Tibial nerve (tissue), 4 donors: Measurements from ENCODE around the gene KLHL24. TPM values are rescaled to one million over a fixed set of nuclear protein-coding genes. Genes with fewer than 3 reads are reported as not detected.
"Not testable (repeated sequence)": the region's sequence is repeated elsewhere in the genome, so short reads cannot be mapped to it uniquely, and the experiment has no call there.

Experiments used
- DNase-seq, 2 donors: peaks; one replicate each; pipeline ENCODE4 v3.0.0-alpha.2; 2019; ENCODE audit warnings: low spot score in 2 of 2
- H3K27ac ChIP-seq, 4 donors: fragments of 200-600 bp; sonication (generic) in 3 of 4; one replicate each; pipeline ENCODE4 v1.5.1; 2017 to 2019; ENCODE audit warnings: mild to moderate bottlenecking in 1 of 4
- H3K27me3 ChIP-seq, 2 donors: fragments of 200-600 bp; sonication (generic) in 1 of 2; one replicate each; pipeline versions ENCODE4 v1.5.1 to v1.6.0; 2017 to 2019
- H3K36me3 ChIP-seq, 3 donors: fragments of 200-600 bp; sonication (generic); one replicate each; pipeline ENCODE4 v1.5.1; 2018 to 2019
- H3K4me1 ChIP-seq, 4 donors: fragments of 200-600 bp; sonication (generic) in 3 of 4; one replicate each; pipeline ENCODE4 v1.5.1; 2017 to 2019
- H3K4me3 ChIP-seq, 4 donors: fragments of 200-600 bp; sonication (generic) in 3 of 4; one replicate each; pipeline ENCODE4 v1.5.1; 2017 to 2019; ENCODE audit warnings: mild to moderate bottlenecking in 1 of 4, moderate library complexity in 1 of 4
- H3K9me3 ChIP-seq, 4 donors: fragments of 200-600 bp; sonication (generic) in 3 of 4; one replicate each; pipeline ENCODE4 v1.5.1; 2017 to 2019
- CTCF ChIP-seq, 5 experiments: fragments of 200-600 bp in 3 of 5; fragments of 450-650 bp in 2 of 5; sonication (generic) in 3 of 5; IDR thresholded peaks; one replicate each; pipeline ENCODE4 v1.5.1; 2016 to 2019; ENCODE audit warnings: antibody characterized with exemption in 5 of 5, mild to moderate bottlenecking in 3 of 5, moderate library complexity in 2 of 5
- EP300 ChIP-seq, 2 donors: sonication (generic); formaldehyde crosslinking; IDR thresholded peaks; one replicate each; pipeline ENCODE4 v1.6.1; 2017; ENCODE audit warnings: antibody characterized with exemption in 2 of 2, mild to moderate bottlenecking in 1 of 2
- POLR2A ChIP-seq, 2 donors: fragments of 450-650 bp; IDR thresholded peaks; one replicate each; pipeline ENCODE4 v1.6.1; 2017; ENCODE audit warnings: antibody characterized with exemption in 2 of 2, mild to moderate bottlenecking in 2 of 2, moderate library complexity in 2 of 2
- WGBS, 2 donors: methylation state at CpG; one replicate each; pipeline ENCODE4 v1.1.5; 2018; 5-methylcytosine and 5-hydroxymethylcytosine counted together
- total RNA-seq, 4 donors: library from RNA; depleted of rRNA; stranded (reverse); fragments of >200 nt; gene quantifications; one replicate each; pipeline ENCODE4 v1.1.0, GENCODE V29; 2016

Gene KLHL24
- total RNA-seq, 4 donors from 2014 or later: 42.6 to 125 (median 92.5) TPM

- 2 to 3% methylated on average over 9 of the region's 9 CpGs for WGBS, 2 donors
- Histone ChIP-seq H3K27ac (peak overlapping the region; percentile 95 to 98 (median 95)), H3K4me1 (peaks cover 0 to 33% (median 9%) of the 10 kb centered on the region in 4 donors), H3K4me3 (peak overlapping the region; percentile 57 to 99 (median 94)), H3K27me3 (no peaks in the 10 kb centered on the region), H3K36me3 (peaks cover 0 to 4% (median 0%) of the 10 kb centered on the region in 3 donors), H3K9me3 (no peaks in the 10 kb centered on the region)
- peak in 1 of 2 donors; percentile 14 for DNase-seq
- TF ChIP-seq CTCF (IDR thresholded peaks at IDR 0.05) (no peak), EP300 (IDR thresholded peaks at IDR 0.05) (no peak)
Measured at GRCh38 chr3:183698756-183699155, 63.3 kb downstream of the KLHL24 start.

GRCh38 chr3:183699238-183699947 lies 64.0 kb downstream of the KLHL24 start:
- DNase-seq: no peak
- Histone ChIP-seq H3K9me3 (no peaks in the 10 kb centered on the region), H3K27me3 (no peaks in the 10 kb centered on the region), H3K27ac (peak overlapping the region; percentile 95 to 98 (median 95)), H3K4me1 (peaks cover 0 to 33% (median 9%) of the 10 kb centered on the region in 4 donors), H3K4me3 (peak overlapping the region in 3 of 4 donors; percentile 57 to 99 (median 96)), H3K36me3 (peaks cover 0 to 4% (median 0%) of the 10 kb centered on the region in 3 donors)
- WGBS, 2 donors: 49 to 54% methylated on average over 13 of the region's 13 CpGs
- TF ChIP-seq POLR2A (IDR thresholded peaks at IDR 0.05): no peak

- H3K4me1 ChIP-seq: peaks cover 0 to 33% (median 9%) of the 10 kb centered on the region in 4 donors
- no peak overlapping the region for H3K4me3 ChIP-seq
- H3K9me3 ChIP-seq: no peaks in the 10 kb centered on the region
- TF ChIP-seq POLR2A (IDR thresholded peaks at IDR 0.05): no peak
- no peak for TF ChIP-seq CTCF (IDR thresholded peaks at IDR 0.05)
- TF ChIP-seq EP300 (IDR thresholded peaks at IDR 0.05): no peak
- no peak overlapping the region for H3K27ac ChIP-seq
- DNase-seq: no peak
- peaks cover 0 to 4% (median 0%) of the 10 kb centered on the region in 3 donors for H3K36me3 ChIP-seq
- 95% methylated on average over 5 of the region's 5 CpGs for whole genome bisulfite sequencing, 2 donors
- no peaks in the 10 kb centered on the region for H3K27me3 ChIP-seq
Measured at GRCh38 chr3:183701744-183702143, 66.3 kb downstream of the KLHL24 start.

- not testable (repeated sequence) for H3K27me3 ChIP-seq, H3K36me3 ChIP-seq, H3K27ac ChIP-seq, H3K9me3 ChIP-seq, H3K4me3 ChIP-seq, DNase-seq
- 86 to 89% methylated on average over 6 of the region's 6 CpGs for WGBS, 2 donors
- peaks cover 0 to 25% (median 7%) of the 10 kb centered on the region in 4 donors for H3K4me1 ChIP-seq
Measured at GRCh38 chr3:183703892-183704291, 68.5 kb downstream of the KLHL24 start.

- H3K4me1 ChIP-seq: peaks cover 0 to 42% (median 8%) of the 10 kb centered on the region in 4 donors
- TF ChIP-seq EP300 (IDR thresholded peaks at IDR 0.05) (no peak), CTCF (IDR thresholded peaks at IDR 0.05) (no peak), POLR2A (IDR thresholded peaks at IDR 0.05) (no peak)
- DNase-seq: no peak
- peak overlapping the region in 2 of 4 donors; percentile 11 to 17 for H3K27ac ChIP-seq
- no peak overlapping the region for H3K4me3 ChIP-seq
- no peaks in the 10 kb centered on the region for H3K27me3 ChIP-seq
- H3K9me3 ChIP-seq: no peaks in the 10 kb centered on the region
- H3K36me3 ChIP-seq: peaks cover 0 to 4% (median 0%) of the 10 kb centered on the region in 3 donors
Measured at GRCh38 chr3:183710231-183710630, 74.8 kb downstream of the KLHL24 start.

- no peak for TF ChIP-seq CTCF (IDR thresholded peaks at IDR 0.05)
- no peak for TF ChIP-seq EP300 (IDR thresholded peaks at IDR 0.05)
- TF ChIP-seq POLR2A (IDR thresholded peaks at IDR 0.05): no peak
- WGBS, 2 donors: 92% methylated on average over 3 of the region's 3 CpGs
- Histone ChIP-seq H3K27me3 (no peaks in the 10 kb centered on the region), H3K36me3 (peaks cover 0 to 12% (median 0%) of the 10 kb centered on the region in 3 donors), H3K4me1 (peaks cover 0 to 43% (median 8%) of the 10 kb centered on the region in 4 donors), H3K27ac (no peak overlapping the region), H3K4me3 (no peak overlapping the region), H3K9me3 (no peaks in the 10 kb centered on the region)
- no peak for DNase-seq
Measured at GRCh38 chr3:183711516-183711915, 76.1 kb downstream of the KLHL24 start.
